ENCODE data around the gene STOX2. TPM values are rescaled to one million over a fixed set of nuclear protein-coding genes. Genes with fewer than 3 reads are reported as not detected.

Gene STOX2
- total and polyA plus RNA-seq, 2 of the 13 experiments (the other 11 are each of a cell fraction or from before 2014, with no cell fraction given), result 0.01 to 0.15 TPM

- no peak for TF ChIP-seq MLXIP (CRISPR knock-in tag; IDR thresholded peaks at IDR 0.05; ENCODE audit: borderline replicate concordance)
Observed at GRCh38 chr4:184041156-184041555, 136.0 kb downstream of the STOX2 start (continued).

- H3K79me2 ChIP-seq (ENCODE audit: insufficient read depth, low read length), result no peaks in the 10 kb centered on the region
- H3K4me2 ChIP-seq (ENCODE audit: low read depth, low read length), result no peak overlapping the region
- POLR2A ChIA-PET, result no interaction called here
- H4K20me1 ChIP-seq (ENCODE audit: insufficient read depth, low read length), result no peaks in the 10 kb centered on the region
- CTCF ChIA-PET (ENCODE audit: low intra/inter-chr PET ratio, low total read pairs), result no interaction called here
- H3K27me3 ChIP-seq (ENCODE audit: control insufficient read depth in 1 of 2, insufficient read depth in 2 of 2, low read length in 2 of 2), result no peaks in the 10 kb centered on the region
- FAIRE-seq (no peak), DNase-seq (ENCODE audit: low spot score) (no peak), ATAC-seq (no peak)
- H3K9me3 ChIP-seq (ENCODE audit: low read length), result peaks cover 28% of the 10 kb centered on the region
- H3K4me3 ChIP-seq (replicated peaks in 1 of 3; ENCODE audit: insufficient read depth in 1 of 3, low read depth in 2 of 3, low read length in 3 of 3), result no peak overlapping the region
- no peaks in the 10 kb centered on the region for H3K4me1 ChIP-seq (ENCODE audit: insufficient read depth, low read length)
- no TSS peak for BruUV-seq (replicated peaks)
- no peaks in the 10 kb centered on the region for H3K36me3 ChIP-seq (replicated peaks in 1 of 2; ENCODE audit: control insufficient read depth in 1 of 2, insufficient read depth in 2 of 2, low read length in 2 of 2)
- intact Hi-C loops (cut with micrococcal nuclease; ENCODE audit: unreplicated experiment) (no loop called here), in situ Hi-C loops (cut with HindIII; ENCODE audit: extremely low pct_ligation_motif_present, low pct_unique_long_range_greater_than_20kb) (no loop called here)
- no peak overlapping the region for H3K27ac ChIP-seq (ENCODE audit: extremely low read length, insufficient read depth, low read length)
- H2AFZ ChIP-seq (ENCODE audit: low read length), result no peak overlapping the region
- 2% methylated on average over 1 of the region's 1 CpG for WGBS (ENCODE audit: low lambda C conversion rate)
- H3K9ac ChIP-seq (ENCODE audit: insufficient read depth, low read depth, low read length), result no peak overlapping the region
- TF ChIP-seq ZNF605 (CRISPR knock-in tag; IDR thresholded peaks at IDR 0.05) (no peak), ZNF710 (CRISPR knock-in tag; IDR thresholded peaks at IDR 0.05; ENCODE audit: borderline replicate concordance) (no peak), KDM4B (CRISPR knock-in tag; IDR thresholded peaks at IDR 0.05) (no peak), ZNF800 (CRISPR knock-in tag; IDR thresholded peaks at IDR 0.05) (no peak), ZNF652 (CRISPR knock-in tag; IDR thresholded peaks at IDR 0.05; ENCODE audit: borderline replicate concordance, low read depth) (no peak), ZNF639 (CRISPR knock-in tag; conservative IDR thresholded peaks at IDR 0.05) (no peak), ZNF430 (CRISPR knock-in tag; IDR thresholded peaks at IDR 0.05) (no peak), ZNF589 (CRISPR knock-in tag; conservative IDR thresholded peaks at IDR 0.05) (no peak), CCAR2 (optimal IDR thresholded peaks at IDR 0.05; ENCODE audit: low read depth, low read length) (no peak), EED (CRISPR knock-in tag; IDR thresholded peaks at IDR 0.05) (no peak), ZFP36L2 (CRISPR knock-in tag; IDR thresholded peaks at IDR 0.05) (no peak), ZNF101 (CRISPR knock-in tag; IDR thresholded peaks at IDR 0.05; ENCODE audit: borderline replicate concordance, low read depth) (no peak), ARID3A (IDR thresholded peaks at IDR 0.05; ENCODE audit: low read depth, low read length) (no peak)
Observed at GRCh38 chr4:184046148-184046547, 141.0 kb downstream of the STOX2 start.
